Hematopoietic multipotent progenitor cell treated with erythropoietin and hydrocortisone succinate and interleukin-3 and kit ligand, for 17 days (in vitro differentiated cells): Measurements from ENCODE around the gene GYPA.
"Not testable (repeated sequence)": the region's sequence is repeated elsewhere in the genome, so short reads cannot be mapped to it uniquely, and the experiment has no call there.

Experiments used
- DNase-seq: peaks from one replicate; pipeline ENCODE4 v3.0.0-alpha.2; 2015; ENCODE audit warnings: low spot score

GYPA gene

DNA sequence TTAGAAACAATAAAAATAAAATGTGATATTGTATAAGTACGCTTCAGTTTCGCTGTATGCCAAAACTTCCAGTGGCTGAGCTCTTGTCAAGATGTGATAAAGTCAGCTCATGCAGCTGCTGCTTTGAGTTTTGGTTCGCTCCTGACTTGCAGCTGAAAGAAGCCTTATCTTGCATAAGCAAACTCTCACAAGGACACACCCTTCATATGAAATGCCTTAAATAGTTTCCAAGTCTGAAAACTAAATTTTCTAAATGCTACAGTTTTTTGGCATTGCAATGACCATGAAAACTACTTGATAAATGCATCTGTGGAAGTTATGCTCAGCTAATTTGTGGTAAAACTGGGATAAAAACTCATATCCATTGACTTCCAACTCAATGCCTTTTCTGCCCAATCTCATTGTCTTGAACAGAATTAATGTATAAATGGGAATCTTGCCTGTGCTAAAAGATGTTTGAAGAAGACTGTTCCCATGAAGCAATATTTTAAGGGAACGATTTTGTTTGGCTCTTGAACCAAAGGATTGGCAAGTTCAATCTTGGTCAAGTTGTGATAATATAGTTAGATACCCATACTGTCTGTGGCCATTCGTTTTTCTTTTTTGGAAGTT, 11.7 kb downstream of the GYPA start:
- peak; percentile 64 for DNase-seq

DNA sequence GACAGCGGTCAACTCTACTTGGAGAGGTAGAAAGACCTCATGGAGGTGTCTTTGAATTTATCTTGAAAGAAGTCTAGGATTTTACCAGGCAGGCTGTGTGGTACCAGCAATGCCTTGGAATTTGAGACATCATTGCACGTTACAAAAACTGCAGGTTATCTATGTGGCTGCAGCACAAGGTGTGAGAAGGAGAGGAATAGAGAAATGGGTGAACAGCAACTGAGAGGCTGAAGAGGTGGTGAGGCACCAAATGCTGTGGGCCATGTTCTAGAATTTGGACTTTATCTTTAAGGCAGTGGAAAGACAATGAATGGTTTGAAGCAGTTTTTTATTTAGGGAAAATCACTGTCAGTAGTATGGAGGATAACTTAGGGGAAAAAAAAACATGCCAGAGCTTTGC, 15.4 kb downstream of the GYPA start:
- peak; percentile 56 for DNase-seq

DNA sequence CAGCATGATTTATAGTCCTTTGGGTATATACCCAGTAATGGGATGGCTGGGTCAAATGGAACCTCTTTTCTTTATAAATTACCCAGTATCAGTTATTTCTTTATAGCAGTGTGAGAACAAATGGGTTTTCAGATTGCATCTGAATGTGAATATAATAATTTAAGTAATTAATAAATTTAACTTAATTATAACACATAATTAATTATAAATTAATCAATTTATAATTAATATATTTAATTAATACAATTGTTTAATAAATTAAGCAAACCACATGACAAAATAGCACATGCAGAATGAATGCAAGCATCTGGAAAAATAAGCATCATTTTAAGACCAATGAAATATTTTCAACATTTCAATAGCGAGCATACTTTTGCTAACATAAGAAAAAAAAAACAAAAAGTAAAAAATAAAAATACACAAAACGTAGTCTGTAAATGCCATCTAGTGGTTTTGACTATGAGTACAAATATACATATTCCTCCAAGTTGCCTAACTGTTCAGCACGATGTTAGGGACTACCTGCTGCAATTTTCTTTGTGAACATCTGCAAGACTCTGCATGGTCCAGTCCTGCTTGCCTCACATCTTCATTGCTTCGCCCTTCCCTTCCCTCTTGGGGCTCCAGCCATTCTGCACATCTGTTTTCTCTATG, 16.4 kb downstream of the GYPA start:
- DNase-seq: peak; percentile 62

DNA sequence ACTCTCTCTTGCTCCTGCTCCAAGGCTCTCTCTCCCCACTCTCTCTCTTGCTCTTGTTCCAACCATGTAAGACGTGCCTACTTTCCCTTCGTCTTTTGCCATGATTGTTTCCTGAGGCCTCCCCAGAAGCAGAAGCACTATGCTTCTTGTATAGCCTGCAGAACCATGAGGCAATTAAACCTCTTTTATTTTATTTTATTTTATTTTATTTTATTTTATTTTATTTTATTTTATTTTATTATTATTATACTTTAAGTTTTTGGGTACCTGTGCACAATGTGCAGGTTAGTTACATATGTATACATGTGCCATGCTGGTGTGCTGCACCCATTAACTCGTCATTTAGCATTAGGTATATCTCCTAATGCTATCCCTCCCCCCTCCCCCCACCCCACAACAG, 17.2 kb downstream of the GYPA start:
- not testable (repeated sequence) for DNase-seq

DNA sequence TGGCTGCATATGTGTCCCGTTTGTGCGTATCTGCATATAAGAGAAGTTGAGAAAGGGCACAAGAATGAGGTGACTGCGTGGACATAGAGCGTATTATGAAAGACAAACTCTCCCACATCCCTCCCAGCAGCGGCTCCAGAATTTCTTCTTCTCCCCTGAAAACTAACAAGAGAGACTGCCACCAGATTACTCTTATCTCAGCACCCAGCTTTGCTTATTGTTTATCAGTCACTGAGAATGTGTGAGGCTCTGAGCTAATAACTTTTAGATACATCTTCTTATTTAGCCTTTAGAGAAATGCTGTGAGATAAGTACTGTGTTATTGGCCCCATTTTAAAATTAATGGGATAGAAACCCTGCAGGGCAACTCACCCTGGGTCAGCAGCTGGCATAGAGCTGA, 20.8 kb downstream of the GYPA start:
- DNase-seq: peak; percentile 74

DNA sequence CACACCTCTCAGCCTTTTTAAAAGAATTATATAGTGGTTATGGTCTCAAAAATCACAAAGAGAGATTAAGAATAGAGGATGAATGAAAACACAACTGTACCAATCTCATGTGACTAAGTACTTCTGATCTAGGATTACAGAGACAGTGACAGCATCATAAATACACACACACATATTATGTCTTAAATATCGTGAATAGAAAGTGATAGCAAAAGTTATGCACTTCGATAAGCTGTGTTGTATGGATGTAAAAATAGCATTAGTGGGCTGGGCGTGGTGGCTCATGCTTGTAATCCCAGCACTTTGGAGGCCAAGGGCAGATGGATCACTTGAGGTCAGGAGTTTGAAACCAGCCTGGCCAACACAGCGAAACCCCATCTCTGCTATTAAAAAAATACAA, 25.0 kb downstream of the GYPA start:
- peak; percentile 15 for DNase-seq

DNA sequence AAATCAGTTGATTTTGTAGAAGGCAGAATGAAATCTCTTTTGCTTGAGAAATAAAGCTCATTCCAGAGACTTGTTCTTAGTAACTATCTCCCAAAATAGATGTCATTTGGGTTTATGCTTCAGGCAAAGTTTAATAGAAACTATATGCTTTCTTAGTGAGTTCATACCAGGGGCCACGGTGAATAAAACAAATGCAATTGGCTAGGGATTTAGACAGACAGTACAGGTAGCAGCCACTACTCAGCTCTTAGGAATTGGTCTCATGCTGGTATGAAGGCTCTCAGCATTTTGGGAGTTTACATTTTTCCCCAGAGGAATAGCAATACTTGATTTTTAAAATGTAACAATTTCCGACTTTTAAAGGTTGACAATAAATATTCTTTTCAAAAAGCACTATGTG, 27.0 kb downstream of the GYPA start:
- DNase-seq: peak; percentile 13

DNA sequence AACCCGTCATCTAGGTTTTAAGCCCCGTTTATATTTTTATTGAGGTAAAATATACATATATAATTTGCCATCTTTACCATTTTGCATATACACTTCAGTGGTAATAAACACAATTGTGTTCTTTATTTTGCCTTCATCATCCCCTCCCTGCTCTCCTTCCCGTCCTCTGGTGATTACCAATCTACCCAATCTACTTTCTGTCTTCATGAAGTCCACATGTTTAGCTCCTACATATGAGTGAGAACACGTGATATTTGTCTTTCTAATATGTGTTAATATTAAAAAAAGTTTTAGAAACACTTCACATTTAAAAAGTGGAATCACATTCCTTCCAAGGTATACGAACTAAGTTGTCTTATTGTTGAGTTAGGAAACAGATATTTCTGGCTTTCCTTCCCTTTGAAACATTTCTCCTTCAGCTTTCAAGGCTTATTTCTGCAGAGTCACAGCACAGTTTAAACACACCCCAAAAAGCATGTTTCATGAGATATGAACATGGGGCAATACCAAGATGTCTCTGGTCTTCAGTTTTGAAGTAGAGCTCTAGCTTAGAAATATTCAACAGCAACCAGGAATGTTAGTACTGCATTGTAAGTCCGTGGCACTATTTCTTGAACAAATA, 35.9 kb downstream of the GYPA start:
- peak; percentile 92 for DNase-seq

DNA sequence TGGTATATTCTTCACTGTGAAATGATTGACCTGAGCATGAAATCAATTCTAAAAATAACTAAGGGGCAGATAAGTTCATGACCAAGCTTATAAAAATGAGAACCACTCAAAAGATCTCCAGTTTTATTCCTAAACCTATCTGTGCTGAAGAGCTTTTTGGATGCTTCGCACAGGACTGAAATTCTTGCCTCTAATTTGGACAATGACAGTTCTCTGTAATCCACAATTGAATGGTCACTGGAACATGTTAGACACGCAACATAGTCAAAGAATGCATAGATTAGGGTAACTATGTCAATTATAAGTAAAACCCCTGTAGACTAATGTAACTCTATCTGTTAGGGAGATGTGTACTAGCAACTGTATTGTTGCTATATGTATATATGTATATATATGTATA, 42.7 kb downstream of the GYPA start:
- not testable (repeated sequence) for DNase-seq

DNA sequence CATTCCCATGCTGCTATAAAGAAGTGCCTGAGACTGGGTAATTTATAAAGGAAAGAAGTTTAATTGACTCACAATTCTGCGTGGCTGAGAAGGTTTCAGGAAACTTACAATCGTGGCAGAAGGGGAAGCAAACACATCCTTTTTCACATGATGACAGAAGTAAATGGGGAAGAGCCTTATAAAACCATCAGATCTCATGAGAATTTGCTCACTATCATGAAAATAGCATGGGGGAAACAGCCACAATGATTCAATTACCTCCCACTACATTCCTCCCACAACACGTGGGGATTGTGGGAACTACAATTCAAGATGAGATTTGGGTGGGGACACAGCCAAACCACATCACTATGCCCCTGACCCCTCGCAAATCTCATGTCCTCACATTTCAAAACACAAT, 46.5 kb downstream of the GYPA start:
- DNase-seq: not testable (repeated sequence)

DNA sequence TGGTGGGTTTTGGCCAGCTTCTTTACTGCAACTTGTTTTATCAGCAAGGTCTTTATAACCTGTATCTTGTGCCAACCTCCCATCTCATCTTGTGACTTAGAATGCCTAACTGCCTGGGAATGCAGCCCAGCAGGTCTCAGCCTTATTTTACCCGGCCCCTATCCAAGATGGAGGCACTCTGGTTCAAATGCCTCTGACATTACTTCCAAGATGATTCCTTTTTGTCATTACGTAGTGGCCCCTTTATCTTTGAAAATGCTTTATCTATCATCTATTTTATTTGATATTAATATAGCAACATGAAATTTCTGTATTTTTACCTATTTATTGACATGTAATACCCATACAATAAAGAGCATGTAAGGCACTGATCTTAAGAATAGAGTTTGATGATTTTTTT, 49.3 kb downstream of the GYPA start:
- DNase-seq: not testable (repeated sequence)

DNA sequence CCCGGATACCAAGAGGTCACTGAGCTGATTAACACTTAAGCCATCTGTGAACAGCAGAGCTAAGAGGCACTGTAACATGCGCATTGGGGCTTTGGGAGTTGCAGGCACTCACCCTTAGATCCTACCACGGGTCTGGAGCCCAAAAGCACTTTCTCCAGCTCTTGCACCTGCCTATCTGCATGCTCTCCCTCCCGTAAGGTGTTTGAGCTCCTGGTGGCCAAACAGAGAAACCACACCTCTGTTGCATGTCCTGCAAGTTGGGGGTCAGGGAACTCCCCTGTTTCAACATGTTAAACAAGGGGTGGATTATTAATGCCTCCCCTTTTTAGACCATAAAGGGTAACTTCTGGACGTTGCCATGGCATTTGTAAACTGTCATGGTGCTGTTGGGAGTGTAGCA, 49.8 kb downstream of the GYPA start:
- no peak for DNase-seq

DNA sequence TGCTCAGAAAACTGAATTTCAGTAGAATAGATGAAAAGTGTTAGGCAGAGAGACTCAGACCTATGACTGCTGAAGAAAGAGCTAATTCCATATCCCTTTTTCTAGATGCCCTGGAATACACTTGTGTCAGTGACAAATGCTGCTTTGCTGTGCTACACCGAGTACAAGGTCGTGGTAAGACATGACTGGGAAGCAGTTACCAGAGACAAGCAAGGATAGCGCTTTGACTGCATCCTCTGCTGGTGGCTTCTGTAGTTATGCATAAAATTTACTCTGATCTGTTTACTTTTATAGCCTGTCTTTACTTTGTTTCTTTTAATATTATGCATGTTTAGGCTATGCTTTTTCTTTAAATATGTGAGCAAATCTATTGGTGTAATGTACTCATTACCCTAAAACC, 58.5 kb downstream of the GYPA start:
- not testable (repeated sequence) for DNase-seq

DNA sequence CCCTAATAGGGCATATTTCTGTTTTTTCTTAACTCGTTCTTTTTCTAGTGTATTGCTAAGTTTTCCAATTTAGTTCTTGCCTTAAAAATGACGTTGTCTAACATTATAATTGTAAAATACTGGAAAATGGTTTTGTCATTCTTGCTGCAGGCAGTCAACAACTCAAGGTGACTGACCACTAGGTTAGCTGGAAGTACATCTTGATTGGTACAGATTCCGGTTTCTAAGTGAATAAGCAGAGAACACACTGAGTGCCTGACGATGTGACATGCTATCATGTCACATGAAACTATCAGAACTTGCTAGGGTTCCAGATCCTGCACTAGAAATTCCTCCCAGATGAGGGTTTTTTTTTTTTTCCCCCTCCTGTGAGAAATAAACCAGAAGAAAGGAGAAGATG, 60.4 kb downstream of the GYPA start:
- not testable (repeated sequence) for DNase-seq

DNA sequence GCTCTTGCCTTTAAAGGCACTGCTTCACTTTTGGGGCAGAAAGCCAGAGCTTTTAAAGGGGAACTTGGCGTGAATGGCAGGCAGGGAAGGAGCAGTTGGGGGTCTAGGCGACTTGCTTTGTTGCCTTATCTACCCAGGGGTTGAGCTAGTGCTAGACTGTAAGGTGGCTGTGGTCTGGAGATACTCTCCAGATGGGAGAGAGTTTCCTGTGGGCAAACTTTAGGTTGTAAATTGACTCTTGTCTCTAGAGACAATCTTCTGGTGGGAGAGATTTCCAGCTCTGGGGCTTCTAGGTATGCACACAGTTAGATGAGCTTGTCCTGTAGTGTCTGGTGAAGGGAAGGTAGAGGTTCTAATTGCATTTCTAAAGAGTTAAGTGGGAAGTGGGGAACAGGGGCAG, 61.8 kb downstream of the GYPA start:
- DNase-seq: not testable (repeated sequence)

DNA sequence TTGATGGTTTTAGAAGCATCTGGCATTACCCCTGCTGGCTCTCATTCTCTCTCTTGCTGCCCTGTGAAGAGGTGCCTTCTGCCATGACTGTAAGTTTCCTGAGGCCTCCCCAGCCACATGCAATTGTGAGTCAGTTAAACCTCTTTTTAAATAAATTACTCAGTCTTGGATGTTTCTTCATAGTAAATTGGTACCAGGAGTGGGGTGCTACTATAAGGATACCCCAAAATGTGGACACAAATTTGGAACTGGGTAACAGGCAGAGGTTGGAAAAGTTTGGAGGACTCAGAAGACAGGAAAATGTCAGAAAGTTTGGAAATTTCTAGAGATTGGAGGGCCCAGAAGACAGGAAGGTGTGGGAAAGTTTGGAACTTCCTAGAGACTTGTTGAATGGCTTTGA, 79.0 kb downstream of the GYPA start:
- DNase-seq: not testable (repeated sequence)

DNA sequence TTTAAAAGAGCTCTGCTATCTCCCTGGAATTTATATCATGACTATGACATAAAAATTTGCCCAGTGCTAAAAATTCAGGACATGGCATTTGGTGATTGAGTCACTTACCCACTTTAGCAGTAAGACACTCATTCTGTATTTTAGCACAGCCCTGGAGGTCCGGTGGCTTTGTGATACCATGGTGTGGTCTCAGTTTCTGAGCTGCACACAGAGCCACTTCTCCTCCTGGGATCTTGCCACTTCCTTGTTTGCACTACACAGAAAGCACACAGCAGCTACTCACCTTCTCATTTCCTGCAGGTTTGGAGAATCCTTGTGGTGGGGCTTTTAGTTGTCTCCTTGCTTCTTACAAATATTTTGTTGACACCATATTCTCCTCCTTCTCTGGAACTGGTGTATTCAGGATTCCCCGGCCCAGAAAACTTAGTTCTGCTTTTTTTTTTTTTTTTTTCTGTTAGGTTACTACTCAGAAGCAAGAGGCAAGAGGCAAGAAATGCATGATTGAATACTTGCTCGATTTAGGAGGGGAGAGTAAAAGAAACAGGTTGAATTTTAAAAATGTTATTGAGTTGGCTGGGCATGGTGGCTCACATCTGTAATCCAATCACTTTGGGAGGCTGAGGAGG, 80.2 kb downstream of the GYPA start:
- DNase-seq: not testable (repeated sequence)
